Measurements from ENCODE around the gene BHMT. TPM values are rescaled to one million over a fixed set of nuclear protein-coding genes. Genes with fewer than 3 reads are reported as not detected.

BHMT gene
- total and polyA plus RNA-seq, 10 of the 15 experiments (the other 5 are each of a cell fraction or from before 2014, with no cell fraction given): 0.44 TPM; not detected in 9

DNA sequence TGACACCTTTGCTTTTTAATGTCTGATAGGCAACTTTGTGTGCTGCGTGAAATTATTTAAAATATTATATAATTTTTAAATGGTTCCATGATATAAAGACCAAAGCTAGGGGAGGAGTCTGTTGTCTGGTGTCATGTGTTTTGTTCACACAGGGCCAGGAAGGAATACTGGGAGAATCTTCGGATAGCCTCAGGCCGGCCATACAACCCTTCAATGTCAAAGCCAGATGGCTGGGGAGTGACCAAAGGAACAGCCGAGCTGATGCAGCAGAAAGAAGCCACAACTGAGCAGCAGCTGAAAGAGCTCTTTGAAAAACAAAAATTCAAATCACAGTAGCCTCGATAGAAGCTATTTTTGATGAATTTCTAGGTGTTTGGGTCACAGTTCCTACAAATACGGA, 19.2 kb downstream of the BHMT start (continued):
- TF ChIP-seq PBX3 (IDR thresholded peaks at IDR 0.05; ENCODE audit: insufficient replicate concordance, low read depth, low read length) (no peak), RCOR1 (conservative IDR thresholded peaks at IDR 0.05; ENCODE audit: low read depth, low read length) (no peak), E2F4 (IDR thresholded peaks at IDR 0.05; ENCODE audit: low read depth, low read length) (no peak), ZZZ3 (IDR thresholded peaks at IDR 0.05; ENCODE audit: control insufficient read depth, insufficient read length, low read depth) (no peak), PKNOX1 (IDR thresholded peaks at IDR 0.05) (no peak)
- TF ChIP-seq, protein P1, sequence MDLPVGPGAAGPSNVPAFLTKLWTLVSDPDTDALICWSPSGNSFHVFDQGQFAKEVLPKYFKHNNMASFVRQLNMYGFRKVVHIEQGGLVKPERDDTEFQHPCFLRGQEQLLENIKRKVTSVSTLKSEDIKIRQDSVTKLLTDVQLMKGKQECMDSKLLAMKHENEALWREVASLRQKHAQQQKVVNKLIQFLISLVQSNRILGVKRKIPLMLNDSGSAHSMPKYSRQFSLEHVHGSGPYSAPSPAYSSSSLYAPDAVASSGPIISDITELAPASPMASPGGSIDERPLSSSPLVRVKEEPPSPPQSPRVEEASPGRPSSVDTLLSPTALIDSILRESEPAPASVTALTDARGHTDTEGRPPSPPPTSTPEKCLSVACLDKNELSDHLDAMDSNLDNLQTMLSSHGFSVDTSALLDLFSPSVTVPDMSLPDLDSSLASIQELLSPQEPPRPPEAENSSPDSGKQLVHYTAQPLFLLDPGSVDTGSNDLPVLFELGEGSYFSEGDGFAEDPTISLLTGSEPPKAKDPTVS (IDR thresholded peaks at IDR 0.05; ENCODE audit: low read depth, low read length): no peak

All from GM12878 (cell line).